Measurements from ENCODE around the gene TMEM231.

GRCh38 chr16:75514296-75514695 lies 41.8 kb downstream of the TMEM231 start:
- no peak for TF ChIP-seq CTCF (IDR thresholded peaks at IDR 0.05)
- TF ChIP-seq POLR2A (IDR thresholded peaks at IDR 0.05): no peak

Measured in uterus (tissue), 2 donors.